Measurements from ENCODE around the gene ATXN3L. TPM values are rescaled to one million over a fixed set of nuclear protein-coding genes. Genes with fewer than 3 reads are reported as not detected.

ATXN3L gene
- total and polyA plus RNA-seq, 2 of the 8 experiments (the other 6 are each of a cell fraction or from before 2014, with no cell fraction given): not detected

DNA sequence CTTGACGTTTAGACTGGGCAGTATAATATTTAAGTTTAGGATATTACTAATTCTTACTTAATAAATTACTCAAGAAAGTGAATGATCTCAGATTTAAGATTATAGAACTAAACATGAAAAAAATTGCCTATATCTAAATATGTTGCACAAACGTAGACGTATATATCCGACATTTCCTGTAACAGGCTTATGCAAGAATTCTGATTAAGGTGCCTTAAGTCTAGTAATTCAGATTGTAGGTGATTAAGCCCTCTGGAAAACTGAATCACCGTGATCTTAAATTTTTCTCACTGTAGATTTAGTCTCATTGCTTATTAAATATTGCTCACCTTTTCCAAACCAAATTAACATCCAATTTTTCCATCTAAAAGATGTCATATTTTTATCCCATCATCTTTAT is 24.0 kb downstream of the ATXN3L start:
- Histone ChIP-seq H4K20me1 (replicated peaks in 1 of 2; ENCODE audit: control insufficient read depth in 1 of 2, insufficient read depth in 2 of 2, low read length in 2 of 2) (no peaks in the 10 kb centered on the region), H3K27ac (ENCODE audit: low read depth, low read length) (no peak overlapping the region), H4K5ac (ENCODE audit: insufficient read length, low read depth, low read length) (no peak overlapping the region), H3K23me2 (ENCODE audit: low read depth, low read length) (no peaks in the 10 kb centered on the region), H3K79me2 (ENCODE audit: control insufficient read depth in 1 of 2, insufficient read depth in 2 of 2, low read length in 2 of 2) (no peaks in the 10 kb centered on the region), H3K79me1 (ENCODE audit: low read depth, low read length) (no peaks in the 10 kb centered on the region), H2BK5ac (ENCODE audit: low read depth, low read length) (no peak overlapping the region), H3K56ac (replicated peaks; ENCODE audit: insufficient read length, low read depth, low read length) (no peak overlapping the region), H2AFZ (ENCODE audit: low read length) (no peak overlapping the region), H3K4me2 (ENCODE audit: insufficient read depth in 1 of 2, low read depth in 2 of 2, low read length in 2 of 2) (no peak overlapping the region), H2AK5ac (ENCODE audit: low read depth, low read length) (no peak overlapping the region), H3K36me3 (ENCODE audit: control insufficient read depth in 2 of 4, insufficient read depth in 4 of 4, low read length in 3 of 4) (no peaks in the 10 kb centered on the region), H3K14ac (ENCODE audit: insufficient read length) (no peak overlapping the region), H3K23ac (ENCODE audit: insufficient read length) (no peak overlapping the region), H2BK15ac (ENCODE audit: low read length) (no peak overlapping the region), H2BK20ac (ENCODE audit: low read length) (no peak overlapping the region), H4K91ac (replicated peaks; ENCODE audit: insufficient read length, low read length) (no peak overlapping the region), H4K8ac (ENCODE audit: extremely low read depth, insufficient read depth, low read length) (no peak overlapping the region), H3K18ac (ENCODE audit: extremely low read depth, low read length) (no peak overlapping the region), H3K9ac (replicated peaks in 1 of 4; ENCODE audit: extremely low read depth in 1 of 4, low read depth in 3 of 4, low read length in 3 of 4) (no peak overlapping the region), H2BK12ac (ENCODE audit: low read depth, low read length) (no peak overlapping the region), H3K4me1 (replicated peaks in 1 of 4; ENCODE audit: control insufficient read depth in 3 of 4, insufficient read depth in 4 of 4, low read length in 3 of 4) (no peaks in the 10 kb centered on the region), H3K27me3 (replicated peaks in 1 of 4; ENCODE audit: control insufficient read depth in 3 of 4, extremely low read depth in 1 of 4, insufficient read depth in 3 of 4, low read length in 3 of 4) (no peaks in the 10 kb centered on the region), H2BK120ac (replicated peaks; ENCODE audit: low read depth, low read length) (no peak overlapping the region), H3K4me3 (ENCODE audit: extremely low read depth in 1 of 4, insufficient read depth in 2 of 4, low read depth in 3 of 4, low read length in 4 of 4) (no peak overlapping the region), H3K9me3 (ENCODE audit: insufficient read depth in 2 of 2, low read depth in 1 of 2, low read length in 1 of 2) (no peaks in the 10 kb centered on the region), H3K4ac (replicated peaks; ENCODE audit: insufficient read length, low read depth, low read length) (no peak overlapping the region)
- WGBS, 2 experiments (ENCODE audit: extremely low coverage in 1 of 2, insufficient coverage in 1 of 2, insufficient read length in 1 of 2, insufficient replicate concordance in 2 of 2, low coverage in 1 of 2, low lambda C conversion rate in 2 of 2, missing lambda C conversion rate in 1 of 2): 96% methylated on average over 5 of the region's 5 CpGs; no CpG with 5 or more reads in 1 of the 2 experiments
- FAIRE-seq: no peak
- DNase-seq (ENCODE audit: low read depth in 1 of 2, low spot score in 2 of 2): no peak
- ChIA-PET CTCF (ENCODE audit: partially characterized antibody) (no interaction called here), POLR2A (ENCODE audit: partially characterized antibody) (no interaction called here)
- TF ChIP-seq SAP30 (IDR thresholded peaks at IDR 0.05; ENCODE audit: insufficient read depth, insufficient replicate concordance, low read length): no peak
- TF ChIP-seq, protein P1, sequence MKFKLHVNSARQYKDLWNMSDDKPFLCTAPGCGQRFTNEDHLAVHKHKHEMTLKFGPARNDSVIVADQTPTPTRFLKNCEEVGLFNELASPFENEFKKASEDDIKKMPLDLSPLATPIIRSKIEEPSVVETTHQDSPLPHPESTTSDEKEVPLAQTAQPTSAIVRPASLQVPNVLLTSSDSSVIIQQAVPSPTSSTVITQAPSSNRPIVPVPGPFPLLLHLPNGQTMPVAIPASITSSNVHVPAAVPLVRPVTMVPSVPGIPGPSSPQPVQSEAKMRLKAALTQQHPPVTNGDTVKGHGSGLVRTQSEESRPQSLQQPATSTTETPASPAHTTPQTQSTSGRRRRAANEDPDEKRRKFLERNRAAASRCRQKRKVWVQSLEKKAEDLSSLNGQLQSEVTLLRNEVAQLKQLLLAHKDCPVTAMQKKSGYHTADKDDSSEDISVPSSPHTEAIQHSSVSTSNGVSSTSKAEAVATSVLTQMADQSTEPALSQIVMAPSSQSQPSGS (IDR thresholded peaks at IDR 0.05; ENCODE audit: low read length): no peak
- no peak for TF ChIP-seq CEBPB (IDR thresholded peaks at IDR 0.05; ENCODE audit: low read depth, low read length)
- no peak for TF ChIP-seq BACH1 (IDR thresholded peaks at IDR 0.05; ENCODE audit: low read length)
- no peak for TF ChIP-seq POU5F1 (IDR thresholded peaks at IDR 0.05; ENCODE audit: low read depth, low read length)
- no peak for TF ChIP-seq SIX5 (IDR thresholded peaks at IDR 0.05; ENCODE audit: low read depth, low read length)
- TF ChIP-seq RBBP5 (IDR thresholded peaks at IDR 0.05; ENCODE audit: borderline replicate concordance, low read depth, low read length): no peak
- no peak for TF ChIP-seq HDAC6 (IDR thresholded peaks at IDR 0.05; ENCODE audit: low read depth, low read length)
- TF ChIP-seq, protein P2, sequence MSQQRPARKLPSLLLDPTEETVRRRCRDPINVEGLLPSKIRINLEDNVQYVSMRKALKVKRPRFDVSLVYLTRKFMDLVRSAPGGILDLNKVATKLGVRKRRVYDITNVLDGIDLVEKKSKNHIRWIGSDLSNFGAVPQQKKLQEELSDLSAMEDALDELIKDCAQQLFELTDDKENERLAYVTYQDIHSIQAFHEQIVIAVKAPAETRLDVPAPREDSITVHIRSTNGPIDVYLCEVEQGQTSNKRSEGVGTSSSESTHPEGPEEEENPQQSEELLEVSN (IDR thresholded peaks at IDR 0.05): no peak
- no peak for TF ChIP-seq RFX5 (IDR thresholded peaks at IDR 0.05; ENCODE audit: borderline replicate concordance, low read depth, low read length)
- TF ChIP-seq CBX5 (IDR thresholded peaks at IDR 0.05; ENCODE audit: low read depth, low read length): no peak
- TF ChIP-seq TBP (IDR thresholded peaks at IDR 0.05; ENCODE audit: low read depth, low read length): no peak
- no peak for TF ChIP-seq NANOG (IDR thresholded peaks at IDR 0.05; ENCODE audit: insufficient read depth, low read depth, low read length, poor library complexity, severe bottlenecking)
